Upper lobe of right lung (tissue), 1 donor: ENCODE measurements around the gene ENOX1. TPM values are rescaled to one million over a fixed set of nuclear protein-coding genes. Genes with fewer than 3 reads are reported as not detected.
"Not testable (repeated sequence)": the region's sequence is repeated elsewhere in the genome, so short reads cannot be mapped to it uniquely, and the experiment has no call there.

ENCODE experiments used
- ATAC-seq: fragments of 200-7000 bp; cut with Tn5 transposase; one replicate; pipeline ENCODE4 v1.9.1; 2020; ENCODE audit warnings: mild to moderate bottlenecking, moderate library complexity
- DNase-seq: peaks from one replicate; pipeline ENCODE4 v3.0.0-alpha.2; 2020
- H3K27ac ChIP-seq: fragments of 200-600 bp; one replicate; pipeline ENCODE4 v1.8.0; 2022
- H3K27me3 ChIP-seq: fragments of 200-600 bp; one replicate; pipeline ENCODE4 v1.8.0; 2022; ENCODE audit warnings: mild to moderate bottlenecking
- H3K36me3 ChIP-seq: fragments of 200-600 bp; one replicate; pipeline ENCODE4 v1.8.0; 2022
- H3K4me1 ChIP-seq: fragments of 200-600 bp; one replicate; pipeline ENCODE4 v1.8.0; 2022
- H3K4me3 ChIP-seq: fragments of 200-600 bp; one replicate; pipeline ENCODE4 v1.8.0; 2022; ENCODE audit warnings: mild to moderate bottlenecking
- H3K9me3 ChIP-seq: fragments of 200-600 bp; one replicate; pipeline ENCODE4 v1.8.0; 2022
- CTCF ChIP-seq: fragments of 200-600 bp; IDR thresholded peaks from one replicate; pipeline ENCODE4 v1.8.0; 2022; ENCODE audit warnings: antibody characterized with exemption
- intact Hi-C: fragments of 100-400 bp; cut with DNase I; formaldehyde crosslinking; loops from one replicate; pipeline ENCODE4 v1.11.0; 2022
- total RNA-seq: library from RNA; stranded (reverse); fragmentation: NEBNext Ultra II Directional; extraction: Animal tissue kit (Norgen Biotek cat#: 25700); gene quantifications from one replicate; pipeline ENCODE4 v1.2.1, GENCODE V29; 2021
- donor health status: DM: no; HTN: yes; CAD: no; lungs with severe emphysema.

The ENOX1 gene
- total RNA-seq, 1 donor from 2014 or later: 0.69 TPM

- H3K4me3 ChIP-seq: no peak overlapping the region
- ATAC-seq (no peak), DNase-seq (no peak)
- no peak overlapping the region for H3K27ac ChIP-seq
- H3K4me1 ChIP-seq: no peaks in the 10 kb centered on the region
- H3K9me3 ChIP-seq: no peaks in the 10 kb centered on the region
- H3K36me3 ChIP-seq: no peaks in the 10 kb centered on the region
- intact Hi-C loops: no loop called here
- no peaks in the 10 kb centered on the region for H3K27me3 ChIP-seq
- TF ChIP-seq CTCF: no peak
Observed at GRCh38 chr13:43422116-43422515, 364.7 kb downstream of the ENOX1 start.

GRCh38 chr13:43416842-43417241 is 369.9 kb downstream of the ENOX1 start:
- H3K9me3 ChIP-seq, H3K4me1 ChIP-seq, intact Hi-C loops, H3K27me3 ChIP-seq, DNase-seq, H3K36me3 ChIP-seq, H3K27ac ChIP-seq, H3K4me3 ChIP-seq, ATAC-seq: not testable (repeated sequence)

GRCh38 chr13:43416408-43416807 is 370.4 kb downstream of the ENOX1 start:
- H3K27me3 ChIP-seq, H3K27ac ChIP-seq, H3K36me3 ChIP-seq, H3K4me3 ChIP-seq, H3K9me3 ChIP-seq, H3K4me1 ChIP-seq, DNase-seq, intact Hi-C loops, ATAC-seq: not testable (repeated sequence)

DNA sequence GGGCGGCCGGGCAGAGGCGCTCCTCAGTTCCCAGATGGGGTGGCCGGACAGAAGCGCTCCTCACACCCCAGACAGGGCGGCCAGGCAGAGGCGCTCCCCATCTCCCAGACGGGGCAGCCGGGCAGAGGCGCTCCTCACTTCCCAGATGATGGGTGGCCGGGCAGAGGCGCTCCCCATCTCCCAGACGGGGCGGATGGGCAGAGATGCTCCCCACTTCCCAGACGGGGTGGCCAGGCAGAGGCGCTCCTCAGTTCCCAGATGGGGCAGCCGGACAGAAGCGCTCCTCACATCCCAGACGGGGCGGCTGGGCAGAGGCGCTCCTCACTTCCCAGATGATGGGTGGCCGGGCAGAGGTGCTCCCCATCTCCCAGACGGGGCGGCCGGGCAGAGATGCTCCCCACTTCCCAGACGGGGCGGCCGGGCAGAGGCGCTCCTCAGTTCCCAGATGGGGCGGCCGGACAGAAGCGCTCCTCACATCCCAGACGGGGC is 370.8 kb downstream of the ENOX1 start:
- ATAC-seq, H3K4me3 ChIP-seq, H3K36me3 ChIP-seq, H3K9me3 ChIP-seq, DNase-seq, H3K27ac ChIP-seq, H3K4me1 ChIP-seq, intact Hi-C loops, H3K27me3 ChIP-seq: not testable (repeated sequence)

- no peak overlapping the region for H3K27ac ChIP-seq
- DNase-seq: no peak
- intact Hi-C loops: no loop called here
- H3K9me3 ChIP-seq: no peaks in the 10 kb centered on the region
- no peaks in the 10 kb centered on the region for H3K27me3 ChIP-seq
- no peak for TF ChIP-seq CTCF
- H3K4me3 ChIP-seq: no peak overlapping the region
- no peaks in the 10 kb centered on the region for H3K36me3 ChIP-seq
- no peaks in the 10 kb centered on the region for H3K4me1 ChIP-seq
- ATAC-seq: no peak
Observed at GRCh38 chr13:43414111-43414510, 372.7 kb downstream of the ENOX1 start.

- Histone ChIP-seq H3K27ac (no peak overlapping the region), H3K36me3 (no peaks in the 10 kb centered on the region), H3K4me1 (no peaks in the 10 kb centered on the region), H3K27me3 (no peaks in the 10 kb centered on the region), H3K4me3 (no peak overlapping the region), H3K9me3 (no peaks in the 10 kb centered on the region)
- intact Hi-C loops: no loop called here
- DNase-seq (no peak), ATAC-seq (no peak)
- TF ChIP-seq CTCF: no peak
Observed at GRCh38 chr13:43411741-43412140, 375.0 kb downstream of the ENOX1 start.

DNA sequence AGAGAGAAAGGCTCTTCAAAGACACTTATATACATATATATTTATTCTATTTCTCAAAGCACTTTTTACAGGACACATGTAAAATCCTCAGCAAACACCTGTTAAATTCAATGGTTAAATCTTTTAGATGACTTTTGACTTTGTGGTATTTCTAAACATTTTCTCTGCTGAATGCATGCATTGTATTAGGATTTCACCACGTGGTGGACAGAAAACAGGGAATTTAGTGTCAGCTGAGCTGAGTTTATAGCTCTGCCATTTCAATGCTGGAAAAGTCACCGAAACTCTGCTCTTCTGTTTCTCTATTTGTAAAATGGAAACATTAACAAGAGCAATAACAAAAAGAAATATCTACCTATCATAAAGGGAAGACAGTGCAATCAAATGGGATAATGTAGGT is 375.6 kb downstream of the ENOX1 start:
- Histone ChIP-seq H3K9me3 (no peaks in the 10 kb centered on the region), H3K27ac (no peak overlapping the region), H3K4me1 (no peaks in the 10 kb centered on the region), H3K36me3 (no peaks in the 10 kb centered on the region), H3K4me3 (no peak overlapping the region), H3K27me3 (no peaks in the 10 kb centered on the region)
- no peak for TF ChIP-seq CTCF
- ATAC-seq (no peak), DNase-seq (no peak)
- intact Hi-C loops: no loop called here
